ENCODE measurements around the gene PRDM10.

GRCh38 chr11:129967996-129968395 lies 34.6 kb downstream of the PRDM10 start:
- TF ChIP-seq CTCF (conservative IDR thresholded peaks at IDR 0.05; ENCODE audit: low read depth, low read length) (no peak), EZH2 (IDR thresholded peaks at IDR 0.05; ENCODE audit: borderline replicate concordance, low read depth, low read length, poor library complexity, severe bottlenecking) (no peak)

All from A673 (cell line).